Activated T-cell treated with anti-CD3 and anti-CD28 coated beads for 4 hours (primary cell): Measurements from ENCODE around the gene CBFA2T3.

Experiments used
- DNase-seq: peaks from one replicate; pipeline ENCODE4 v3.0.0-alpha.2; 2020

Gene CBFA2T3

GRCh38 chr16:88885693-88886280 is 91.2 kb downstream of the CBFA2T3 start:
- no peak for DNase-seq

GRCh38 chr16:88884569-88885271 is 92.3 kb downstream of the CBFA2T3 start:
- no peak for DNase-seq

- DNase-seq = no peak
These were observed 93.1 kb downstream of the CBFA2T3 start for GRCh38 chr16:88883946-88884345.

GRCh38 chr16:88883117-88883895 is 93.7 kb downstream of the CBFA2T3 start:
- no peak for DNase-seq

GRCh38 chr16:88882358-88883030 is 94.5 kb downstream of the CBFA2T3 start:
- peak; percentile 6 for DNase-seq

GRCh38 chr16:88881675-88882357 is 95.2 kb downstream of the CBFA2T3 start:
- no peak for DNase-seq

- no peak for DNase-seq
These were observed 95.9 kb downstream of the CBFA2T3 start for GRCh38 chr16:88881007-88881615.

- DNase-seq = no peak
These were observed 96.6 kb downstream of the CBFA2T3 start for GRCh38 chr16:88880226-88881006.

- DNase-seq = no peak
These were observed 97.3 kb downstream of the CBFA2T3 start for GRCh38 chr16:88879788-88880055.

- no peak for DNase-seq
These were observed 97.8 kb downstream of the CBFA2T3 start for GRCh38 chr16:88878967-88879787.

- DNase-seq = no peak
These were observed 98.7 kb downstream of the CBFA2T3 start for GRCh38 chr16:88878356-88878755.

GRCh38 chr16:88877564-88878289 is 99.3 kb downstream of the CBFA2T3 start:
- no peak for DNase-seq

- no peak for DNase-seq
These were observed 100.0 kb downstream of the CBFA2T3 start for GRCh38 chr16:88876942-88877526.

- no peak for DNase-seq
These were observed 101.2 kb downstream of the CBFA2T3 start for GRCh38 chr16:88875703-88876234.

- DNase-seq = no peak
These were observed 101.9 kb downstream of the CBFA2T3 start for GRCh38 chr16:88874938-88875599.

GRCh38 chr16:88872650-88873331 is 104.2 kb downstream of the CBFA2T3 start:
- no peak for DNase-seq

- DNase-seq = no peak
These were observed 105.1 kb downstream of the CBFA2T3 start for GRCh38 chr16:88871730-88872416.

GRCh38 chr16:88871349-88871702 is 105.7 kb downstream of the CBFA2T3 start:
- DNase-seq = no peak
